GM23338 (cell line): ENCODE measurements around the gene ATP13A4. TPM values are rescaled to one million over a fixed set of nuclear protein-coding genes. Genes with fewer than 3 reads are reported as not detected.

ENCODE experiments used
- ATAC-seq: fragments of 200-7000 bp; cut with Tn5 transposase; 3 replicates; pipeline ENCODE4 v1.9.1; 2020
- DNase-seq: peaks from one replicate; pipeline ENCODE4 v3.0.0-alpha.2; 2015; ENCODE audit warnings: low spot score
- H2AFZ ChIP-seq: fragments of 200-600 bp; sonication (generic); 2 replicates; pipeline ENCODE4 v1.8.0; 2016; ENCODE audit warnings: antibody characterized with exemption, mild to moderate bottlenecking, moderate library complexity
- H3F3A ChIP-seq: fragments of 200-600 bp; sonication (generic); replicated peaks from 2 replicates; pipeline ENCODE4 v1.8.0; 2017; ENCODE audit warnings: antibody characterized with exemption, mixed run types, low read depth
- H3K27ac ChIP-seq: fragments of 200-600 bp; sonication (generic); 2 replicates; pipeline ENCODE4 v1.6.1; 2016; ENCODE audit warnings: low read depth
- H3K27me3 ChIP-seq: fragments of 200-600 bp; sonication (generic); 2 replicates; pipeline ENCODE4 v1.8.0; 2016; ENCODE audit warnings: mild to moderate bottlenecking, mixed run types, moderate library complexity; ENCODE audit not compliant: insufficient read depth
- H3K36me3 ChIP-seq: fragments of 200-600 bp; sonication (generic); 2 replicates; pipeline ENCODE4 v1.8.0; 2016; ENCODE audit warnings: mild to moderate bottlenecking; ENCODE audit not compliant: insufficient read depth
- H3K4me1 ChIP-seq: fragments of 200-600 bp; sonication (generic); 2 replicates; pipeline ENCODE4 v1.8.0; 2016; ENCODE audit warnings: mild to moderate bottlenecking, moderate library complexity; ENCODE audit not compliant: insufficient read depth
- H3K4me2 ChIP-seq: fragments of 200-600 bp; sonication (generic); 2 replicates; pipeline ENCODE4 v1.7.1; 2017; ENCODE audit warnings: mixed run types
- H3K4me3 ChIP-seq: fragments of 200-600 bp; sonication (generic); 2 replicates; pipeline ENCODE4 v1.6.1; 2016; ENCODE audit warnings: mixed run types
- H3K79me2 ChIP-seq: fragments of 200-600 bp; sonication (generic); replicated peaks from 2 replicates; pipeline ENCODE4 v1.8.0; 2017; ENCODE audit warnings: mild to moderate bottlenecking; ENCODE audit not compliant: insufficient read depth
- H3K9me2 ChIP-seq: fragments of 200-600 bp; sonication (generic); 2 replicates; pipeline ENCODE4 v1.8.0; 2017; ENCODE audit not compliant: insufficient read depth
- H4K20me1 ChIP-seq: fragments of 200-600 bp; sonication (generic); replicated peaks from 2 replicates; pipeline ENCODE4 v1.8.0; 2017; ENCODE audit warnings: mild to moderate bottlenecking; ENCODE audit not compliant: insufficient read depth
- H3K27ac Mint-ChIP-seq: 2 replicates; pipeline ENCODE4 v1.8.0; 2020; ENCODE audit warnings: inconsistent platforms, mild to moderate bottlenecking, moderate library complexity, mixed read lengths
- H3K27me3 Mint-ChIP-seq: 3 replicates; pipeline ENCODE4 v1.8.0; 2022; ENCODE audit warnings: low read depth, mild to moderate bottlenecking, moderate library complexity, mixed read lengths, inconsistent platforms; ENCODE audit not compliant: insufficient read depth, poor library complexity
- H3K36me3 Mint-ChIP-seq: 3 replicates; pipeline ENCODE4 v1.8.0; 2021; ENCODE audit warnings: low read depth, mild to moderate bottlenecking, inconsistent platforms, moderate library complexity, mixed read lengths
- H3K4me1 Mint-ChIP-seq: 3 replicates; pipeline ENCODE4 v1.8.0; 2020; ENCODE audit warnings: mild to moderate bottlenecking, inconsistent platforms, mixed read lengths
- H3K4me3 Mint-ChIP-seq: 3 replicates; pipeline ENCODE4 v1.8.0; 2021; ENCODE audit warnings: moderate library complexity, mild to moderate bottlenecking, inconsistent platforms, mixed read lengths
- H3K9me3 Mint-ChIP-seq: 3 replicates; pipeline ENCODE4 v1.8.0; 2020; ENCODE audit warnings: moderate library complexity, mild to moderate bottlenecking, inconsistent platforms, mixed read lengths
- CREB1 ChIP-seq: fragments of 250-450 bp; sonication (Bioruptor Pico); IDR thresholded peaks from 2 replicates; pipeline ENCODE4 v1.5.0; 2020; ENCODE audit warnings: low read depth, mild to moderate bottlenecking, moderate library complexity
- CTCF ChIP-seq, 2 experiments: fragments of 200-600 bp in 1 of 2; sonication (generic) in 1 of 2; conservative IDR thresholded peaks; 2 replicates each; pipeline versions ENCODE4 v1.5.1 to v1.6.1; 2016 to 2017; ENCODE audit warnings: antibody characterized with exemption in 2 of 2, low read depth in 2 of 2, mild to moderate bottlenecking in 2 of 2, moderate library complexity in 1 of 2
- EZH2 ChIP-seq: fragments of 200-600 bp; sonication (generic); IDR thresholded peaks from one replicate; pipeline ENCODE4 v1.8.0; 2017; ENCODE audit warnings: antibody characterized with exemption, mild to moderate bottlenecking, low read depth; ENCODE audit not compliant: unreplicated experiment
- EZH2phosphoT487 ChIP-seq: fragments of 200-600 bp; sonication (generic); IDR thresholded peaks from one replicate; pipeline ENCODE4 v1.8.1; 2018; ENCODE audit warnings: antibody characterized with exemption; ENCODE audit not compliant: unreplicated experiment
- JUNB ChIP-seq: IDR thresholded peaks from one replicate; pipeline ENCODE4 v1.6.1; 2016; ENCODE audit warnings: antibody characterized with exemption; ENCODE audit not compliant: unreplicated experiment
- POLR2AphosphoS5 ChIP-seq: IDR thresholded peaks from 2 replicates; pipeline ENCODE4 v1.6.1; 2016; ENCODE audit warnings: antibody characterized with exemption, low read depth
- REST ChIP-seq: IDR thresholded peaks from one replicate; pipeline ENCODE4 v1.6.1; 2018; ENCODE audit warnings: antibody characterized with exemption; ENCODE audit not compliant: unreplicated experiment
- STAT1 ChIP-seq: IDR thresholded peaks from one replicate; pipeline ENCODE4 v1.6.1; 2016; ENCODE audit warnings: antibody characterized with exemption; ENCODE audit not compliant: unreplicated experiment
- ZNF114 ChIP-seq: fragments of 250-450 bp; sonication (Bioruptor Pico); IDR thresholded peaks from 2 replicates; pipeline ENCODE4 v1.5.0; 2020; ENCODE audit warnings: mild to moderate bottlenecking, moderate library complexity
- ZNF331 ChIP-seq: fragments of 250-450 bp; sonication (Bioruptor Pico); IDR thresholded peaks from 2 replicates; pipeline ENCODE4 v1.5.0; 2020; ENCODE audit warnings: low read depth, mild to moderate bottlenecking, moderate library complexity
- ZNF462 ChIP-seq: fragments of 250-450 bp; sonication (Bioruptor Pico); IDR thresholded peaks from 2 replicates; pipeline ENCODE4 v1.5.0; 2020; ENCODE audit warnings: mild to moderate bottlenecking, moderate library complexity
- polyA plus RNA-seq: library from polyadenylated mRNA; unstranded; fragments of >200 nt; fragmentation: Nextera tagmentation; extraction: Ambion mirVana; gene quantifications from 2 replicates; pipeline ENCODE4 v1.2.1, GENCODE V29; 2016
- total RNA-seq: library from RNA; depleted of rRNA; stranded (reverse); fragments of >200 nt; shearing (Covaris generic); gene quantifications from 2 replicates; pipeline ENCODE4 v1.2.3, GENCODE V29; 2014

The ATP13A4 gene
- total and polyA plus RNA-seq, 2 experiments from 2014 or later, result not detected

- no peaks in the 10 kb centered on the region for H3K27me3 Mint-ChIP-seq
- Histone ChIP-seq H3K4me1 (no peaks in the 10 kb centered on the region), H3K36me3 (no peaks in the 10 kb centered on the region), H3K27ac (no peak overlapping the region), H2AFZ (no peak overlapping the region), H3K4me2 (no peak overlapping the region), H3F3A (no peaks in the 10 kb centered on the region), H3K79me2 (no peaks in the 10 kb centered on the region), H4K20me1 (no peaks in the 10 kb centered on the region), H3K4me3 (no peak overlapping the region), H3K27me3 (no peaks in the 10 kb centered on the region), H3K9me2 (no peaks in the 10 kb centered on the region)
- no peaks in the 10 kb centered on the region for H3K4me1 Mint-ChIP-seq
- no peak overlapping the region for H3K27ac Mint-ChIP-seq
- no peak overlapping the region for H3K4me3 Mint-ChIP-seq
- H3K9me3 Mint-ChIP-seq, result no peaks in the 10 kb centered on the region
- ATAC-seq, result no peak
- H3K36me3 Mint-ChIP-seq, result no peaks in the 10 kb centered on the region
- no peak for DNase-seq
- no peak for TF ChIP-seq EZH2
- TF ChIP-seq CTCF (conservative IDR thresholded peaks at IDR 0.05; ENCODE audit: low read depth in 2 of 2), result no peak
- no peak for TF ChIP-seq ZNF331 (CRISPR knock-in tag)
- no peak for TF ChIP-seq JUNB
- TF ChIP-seq EZH2phosphoT487, result no peak
- no peak for TF ChIP-seq POLR2AphosphoS5
- no peak for TF ChIP-seq ZNF114 (CRISPR knock-in tag)
- TF ChIP-seq CREB1 (CRISPR knock-in tag), result no peak
- TF ChIP-seq STAT1, result no peak
- no peak for TF ChIP-seq REST
- no peak for TF ChIP-seq ZNF462 (CRISPR knock-in tag)
These were observed 64.7 kb downstream of the ATP13A4 start for GRCh38 chr3:193489949-193490348.
